Sigmoid colon (tissue), 4 donors: ENCODE results near the gene TPPP2.

Experiments used
- CTCF ChIP-seq, 4 experiments: fragments of 450-650 bp in 3 of 4; fragments of 200-600 bp in 1 of 4; IDR thresholded peaks; one replicate each; pipeline ENCODE4 v1.5.1; 2016 to 2019; ENCODE audit warnings: antibody characterized with exemption in 4 of 4, mild to moderate bottlenecking in 3 of 4, moderate library complexity in 2 of 4
- EP300 ChIP-seq, 4 donors: sonication (generic); formaldehyde crosslinking; IDR thresholded peaks; one replicate each; pipeline ENCODE4 v1.6.1; 2017; ENCODE audit warnings: antibody characterized with exemption in 4 of 4
- POLR2A ChIP-seq, 2 donors: fragments of 450-650 bp; IDR thresholded peaks; one replicate each; pipeline ENCODE4 v1.6.1; 2016; ENCODE audit warnings: antibody characterized with exemption in 2 of 2, mild to moderate bottlenecking in 2 of 2, moderate library complexity in 2 of 2
- POLR2AphosphoS5 ChIP-seq, 4 donors: sonication (generic); formaldehyde crosslinking; IDR thresholded peaks; one replicate each; pipeline ENCODE4 v1.6.1; 2017; ENCODE audit warnings: antibody characterized with exemption in 4 of 4

GRCh38 chr14:21022686-21023085 lies 7.3 kb upstream of the TPPP2 start:
- TF ChIP-seq CTCF (IDR thresholded peaks at IDR 0.05): no peak
- TF ChIP-seq POLR2A (IDR thresholded peaks at IDR 0.05): no peak
- no peak for TF ChIP-seq POLR2AphosphoS5 (IDR thresholded peaks at IDR 0.05)
- TF ChIP-seq EP300 (IDR thresholded peaks at IDR 0.05): no peak
